HG02973 (cell line): ENCODE measurements around the gene IQCH.

Experiments used
- ATAC-seq: cut with Tn5 transposase; IDR thresholded peaks from one replicate; pipeline ENCODE4 v1.9.1; 2021; ENCODE audit warnings: moderate library complexity; ENCODE audit not compliant: unreplicated experiment

IQCH gene

GRCh38 chr15:67296684-67297083 lies 42.1 kb downstream of the IQCH start:
- no peak for ATAC-seq

GRCh38 chr15:67300266-67301025 lies 45.9 kb downstream of the IQCH start:
- no peak for ATAC-seq

GRCh38 chr15:67303490-67304363 lies 49.1 kb downstream of the IQCH start:
- no peak for ATAC-seq

DNA sequence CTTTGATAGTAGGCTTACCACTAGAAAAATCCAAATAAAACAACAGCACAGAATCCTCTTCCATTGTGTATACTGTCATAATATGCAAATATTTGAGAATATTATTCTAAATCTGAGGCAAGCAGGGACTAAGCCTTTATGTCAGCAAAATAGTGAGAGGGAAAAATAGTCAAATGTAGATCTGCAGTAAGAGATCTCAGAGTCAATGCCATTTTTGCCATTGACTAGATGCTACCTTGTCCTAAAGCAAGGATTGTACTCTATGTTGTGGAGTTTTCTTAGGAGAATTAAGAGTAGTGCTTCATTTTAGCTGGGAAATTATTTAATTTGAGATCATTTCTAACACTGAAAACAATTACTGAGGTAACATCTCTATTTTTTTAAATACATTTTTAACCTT lies 50.2 kb downstream of the IQCH start:
- ATAC-seq = no peak

GRCh38 chr15:67305506-67305905 lies 50.9 kb downstream of the IQCH start:
- no peak for ATAC-seq

DNA sequence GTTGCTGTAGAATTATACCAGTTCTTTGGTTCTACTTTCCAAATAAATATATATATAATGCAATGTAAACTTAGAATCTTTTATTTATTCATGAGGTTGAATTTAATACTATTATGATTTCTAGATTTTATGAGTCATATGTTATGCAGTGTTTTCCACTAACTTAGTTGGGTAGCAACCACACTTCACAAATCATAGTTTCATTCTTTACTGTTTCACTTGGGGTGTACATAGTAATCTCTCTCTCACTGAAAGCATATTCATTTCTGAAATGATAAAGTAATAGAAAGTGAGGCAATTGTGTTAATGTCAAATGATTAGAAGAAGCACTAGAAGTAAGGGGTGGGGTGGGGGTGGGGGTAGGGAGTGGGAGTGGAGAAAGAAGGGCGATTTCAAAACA lies 52.6 kb downstream of the IQCH start:
- no peak for ATAC-seq

- ATAC-seq = no peak
These were observed 53.5 kb downstream of the IQCH start for GRCh38 chr15:67307889-67308597.

GRCh38 chr15:67311731-67312130 lies 57.1 kb downstream of the IQCH start:
- ATAC-seq = no peak

- ATAC-seq = no peak
These were observed 65.4 kb downstream of the IQCH start for GRCh38 chr15:67319961-67320360.

GRCh38 chr15:67321352-67321751 lies 66.8 kb downstream of the IQCH start:
- no peak for ATAC-seq

DNA sequence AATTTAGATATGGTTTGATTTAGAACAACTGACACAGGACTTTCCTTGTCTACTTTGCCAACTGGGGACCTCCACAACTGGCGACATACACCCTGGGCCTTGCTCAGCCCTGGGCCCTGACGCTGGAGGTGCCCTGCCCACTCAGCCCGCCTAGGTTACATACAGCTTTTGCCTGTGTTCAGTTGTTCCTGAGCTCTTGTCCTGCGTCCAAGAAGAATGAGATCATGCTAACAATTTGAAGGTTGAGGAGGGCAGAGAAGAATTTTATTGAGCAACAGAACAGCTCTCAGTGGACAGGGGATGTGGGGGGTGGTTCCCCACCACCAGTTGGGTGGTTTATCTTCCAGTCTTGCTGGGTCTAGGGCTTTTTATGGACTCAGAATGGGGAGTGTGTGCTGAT lies 67.9 kb downstream of the IQCH start:
- no peak for ATAC-seq

DNA sequence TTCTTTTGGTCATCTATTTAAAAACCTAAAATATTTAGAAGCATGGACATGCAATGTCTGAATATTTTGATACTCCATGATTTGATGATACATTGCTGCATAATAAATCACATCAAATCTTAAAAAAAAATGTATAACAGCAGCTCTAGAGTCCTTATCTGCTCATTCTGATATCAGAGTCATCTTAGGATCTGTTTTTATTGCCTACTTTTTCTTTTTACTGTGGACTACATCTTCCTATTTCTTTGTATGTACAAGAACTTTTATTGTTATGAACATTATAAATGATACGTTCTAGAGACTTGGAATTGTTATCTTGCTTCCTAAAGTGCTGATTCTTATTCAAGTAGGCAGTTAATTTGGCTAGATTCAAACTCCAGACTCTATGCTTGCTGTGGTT lies 72.7 kb downstream of the IQCH start:
- ATAC-seq = no peak

- no peak for ATAC-seq
These were observed 73.2 kb downstream of the IQCH start for GRCh38 chr15:67327737-67328136.

GRCh38 chr15:67329984-67330733 lies 75.6 kb downstream of the IQCH start:
- ATAC-seq = no peak

- no peak for ATAC-seq
These were observed 77.1 kb downstream of the IQCH start for GRCh38 chr15:67331676-67332075.

DNA sequence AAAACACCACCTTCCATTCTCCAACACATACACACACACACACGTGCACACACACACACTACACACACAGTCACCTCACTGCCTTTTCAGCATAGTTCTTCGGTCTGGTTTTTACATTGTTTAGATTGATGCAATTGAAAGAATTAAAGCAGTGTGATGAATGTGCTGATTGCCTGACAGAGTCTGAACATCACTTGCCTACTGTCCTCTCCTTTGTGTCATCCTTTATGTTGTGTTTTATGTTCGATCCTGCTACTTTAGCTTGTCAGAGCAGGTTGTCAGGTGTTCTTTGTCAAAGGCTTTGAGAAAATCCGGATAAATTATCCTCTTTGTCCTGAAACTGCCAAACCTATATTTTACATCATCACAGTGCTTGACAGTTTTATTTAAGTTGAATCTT lies 80.4 kb downstream of the IQCH start:
- ATAC-seq = no peak

DNA sequence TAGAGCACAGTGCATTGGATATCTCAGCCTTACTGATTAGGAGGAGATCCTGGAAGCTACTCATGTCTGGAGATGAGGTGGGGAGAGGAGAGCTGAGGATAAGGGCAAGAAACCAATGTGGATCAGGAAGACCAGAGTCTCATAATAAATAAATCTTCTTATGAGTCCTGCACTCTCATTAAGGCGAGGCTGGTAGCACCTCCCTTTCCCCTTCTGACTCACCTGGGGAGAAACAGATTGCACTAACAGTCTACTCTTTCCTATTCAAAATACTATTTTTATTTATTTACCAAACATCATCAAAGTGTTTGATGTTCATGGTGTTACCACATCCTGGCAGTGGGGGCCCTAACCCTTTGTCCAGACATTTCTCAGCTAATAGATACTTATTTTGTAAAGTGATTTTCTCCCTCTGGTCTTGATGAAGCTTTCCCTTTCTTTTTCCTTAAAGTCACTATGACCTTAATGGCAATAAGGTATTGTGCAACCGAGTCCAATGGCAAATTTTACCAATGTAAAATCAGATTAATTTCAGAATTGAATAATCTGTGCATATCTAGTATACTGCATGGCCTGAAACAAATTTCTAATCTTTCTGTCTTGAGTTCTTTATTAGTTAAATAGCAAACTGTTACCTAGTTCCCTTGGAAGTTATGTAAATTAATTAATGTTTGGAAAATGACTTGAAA lies 81.1 kb downstream of the IQCH start:
- ATAC-seq = no peak

DNA sequence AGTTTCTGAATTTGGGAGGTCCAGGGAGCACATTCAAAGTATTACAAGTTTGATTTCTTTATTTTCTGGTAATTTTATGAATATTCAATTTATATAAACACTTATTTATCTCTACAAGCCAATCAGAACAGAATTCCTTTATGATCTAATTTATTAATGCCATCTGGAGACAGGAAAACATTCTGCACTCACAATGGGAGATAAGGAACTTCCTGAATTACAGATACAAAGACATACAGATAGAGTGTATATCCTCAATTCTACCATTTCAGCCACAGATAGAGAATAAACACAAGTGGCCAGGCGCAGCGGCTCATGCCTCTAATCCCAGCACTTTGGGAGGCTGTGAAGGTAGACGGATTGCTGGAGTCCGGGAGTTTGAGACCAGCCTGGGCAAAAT lies 86.0 kb downstream of the IQCH start:
- no peak for ATAC-seq

DNA sequence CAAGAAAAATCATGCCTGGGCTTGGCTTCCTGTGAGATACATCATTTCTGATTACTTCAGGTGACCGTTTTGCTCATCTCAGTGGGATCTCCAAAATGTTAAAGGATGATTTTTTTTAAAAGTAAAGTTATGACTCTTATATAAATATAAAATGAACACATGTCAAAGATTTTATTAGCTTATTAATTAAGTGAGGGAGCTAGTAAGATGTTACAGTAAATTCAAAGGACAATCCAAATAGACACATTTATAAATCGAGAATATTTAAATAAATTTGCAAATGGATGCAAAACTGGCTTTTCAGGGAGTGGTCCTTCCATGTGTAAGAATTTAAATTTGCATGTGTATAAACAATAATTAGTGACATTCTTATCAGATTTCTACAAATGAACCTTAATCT lies 87.0 kb downstream of the IQCH start:
- ATAC-seq = no peak

GRCh38 chr15:67343206-67343605 lies 88.6 kb downstream of the IQCH start:
- no peak for ATAC-seq
